Psoas muscle (tissue), 8 donors: Measurements from ENCODE around the gene PLA2G4C. TPM values are rescaled to one million over a fixed set of nuclear protein-coding genes. Genes with fewer than 3 reads are reported as not detected.

Source experiments
- ATAC-seq, 4 donors: fragments of 200-7000 bp; cut with Tn5 transposase; one replicate each; pipeline ENCODE4 v1.9.1; 2020; ENCODE audit warnings: moderate library complexity in 3 of 4, mild to moderate bottlenecking in 2 of 4
- DNase-seq, 2 donors: peaks; one replicate each; pipeline ENCODE4 v3.0.0-alpha.2; 2020
- H3K27ac ChIP-seq: fragments of 200-600 bp; one replicate; pipeline ENCODE4 v1.8.0; 2022
- H3K27me3 ChIP-seq, 3 donors: fragments of 200-600 bp in 1 of 3; one replicate each; pipeline versions ENCODE4 v1.6.1 to v1.8.0; 2013 to 2022; ENCODE audit warnings: low read length in 2 of 3, mild to moderate bottlenecking in 2 of 3, moderate library complexity in 1 of 3; ENCODE audit not compliant: insufficient read depth in 3 of 3
- H3K36me3 ChIP-seq, 2 donors: fragments of 200-600 bp in 1 of 2; one replicate each; pipeline versions ENCODE4 v1.6.1 to v1.8.0; 2013 to 2022; ENCODE audit warnings: low read depth in 1 of 2, mild to moderate bottlenecking in 1 of 2, moderate library complexity in 1 of 2; ENCODE audit not compliant: insufficient read depth in 1 of 2
- H3K4me1 ChIP-seq: fragments of 200-600 bp; one replicate; pipeline ENCODE4 v1.8.0; 2022
- H3K4me3 ChIP-seq: fragments of 200-600 bp; one replicate; pipeline ENCODE4 v1.8.0; 2022; ENCODE audit warnings: mild to moderate bottlenecking
- H3K9me3 ChIP-seq: fragments of 200-600 bp; one replicate; pipeline ENCODE4 v1.8.0; 2022
- CTCF ChIP-seq: fragments of 200-600 bp; IDR thresholded peaks from one replicate; pipeline ENCODE4 v1.8.0; 2022; ENCODE audit warnings: antibody characterized with exemption
- WGBS, 3 donors: extraction: QIAGEN DNeasy Blood & Tissue Kit; methylation state at CpG; one replicate each; pipeline versions ENCODE4 v1.1.6 to v1.1.7; 2013; 5-methylcytosine and 5-hydroxymethylcytosine counted together
- intact Hi-C, 2 donors: fragments of 100-400 bp; cut with DNase I; formaldehyde crosslinking; loops; one replicate each; pipeline versions ENCODE4 v1.11.0 to v1.14.2; 2022
- polyA plus RNA-seq, 3 donors: library from polyadenylated mRNA; stranded (reverse); fragments of 200-250 nt; gene quantifications; one replicate each; pipeline ENCODE4 v1.2.3, GENCODE V29; 2013
- total RNA-seq, 4 donors: library from RNA; stranded (reverse); fragmentation: NEBNext Ultra II Directional in 2 of 4; extraction: Animal tissue kit (Norgen Biotek cat#: 25700) in 2 of 4; gene quantifications; one replicate each; pipeline versions ENCODE4 v1.2.1 to v1.2.4, GENCODE V29; 2021 to 2023
- donor health status: healthy with polysubstance abuse.
- donor health status: DM: no; HTN: no; CAD: no; lungs with moderate emphysema.
- donor health status: Bipolar disorder and iron deficiency.
- donor health status: healthy.
- donor health status: DM: yes; HTN: yes; CAD: no.
- donor health status: DM: no; HTN: no; CAD: no.
- donor health status: DM: no; HTN: no; CAD: no.
- donor health status: DM: yes; HTN: yes; CAD: no.

The PLA2G4C gene
- total and polyA plus RNA-seq, 7 donors = 11.8 to 114 (median 34.2) TPM

DNA sequence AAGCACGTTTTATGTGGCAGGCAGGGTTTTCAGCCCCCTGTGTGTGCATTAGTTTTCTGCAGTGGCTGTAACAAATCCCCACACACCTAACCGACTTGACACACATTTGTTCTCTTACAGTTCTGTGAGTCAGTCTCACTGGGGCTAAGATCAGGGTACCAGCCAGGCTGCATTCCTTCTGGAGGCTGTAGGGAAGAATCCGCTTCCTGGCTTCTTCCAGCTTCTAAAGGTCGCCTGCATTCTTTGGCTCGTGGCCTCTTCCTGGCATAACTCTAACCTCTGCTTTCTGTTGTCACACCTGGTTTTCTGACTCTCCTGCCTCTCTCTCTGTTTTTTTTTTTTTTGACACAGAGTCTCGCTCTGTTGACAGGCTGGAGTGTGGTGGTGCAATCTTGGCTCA lies 109.8 kb downstream of the PLA2G4C start:
- DNase-seq = no peak
- 74 to 83% (median 78%) methylated on average over 6 of the region's 6 CpGs for WGBS, 3 donors
- Histone ChIP-seq H3K36me3 (no peaks in the 10 kb centered on the region), H3K27me3 (peaks cover 0 to 16% (median 0%) of the 10 kb centered on the region in 3 donors), H3K4me3 (no peak overlapping the region), H3K4me1 (no peaks in the 10 kb centered on the region), H3K27ac (no peak overlapping the region), H3K9me3 (no peaks in the 10 kb centered on the region)
- TF ChIP-seq CTCF = no peak
- no peak for ATAC-seq
- intact Hi-C loops = no loop called here

DNA sequence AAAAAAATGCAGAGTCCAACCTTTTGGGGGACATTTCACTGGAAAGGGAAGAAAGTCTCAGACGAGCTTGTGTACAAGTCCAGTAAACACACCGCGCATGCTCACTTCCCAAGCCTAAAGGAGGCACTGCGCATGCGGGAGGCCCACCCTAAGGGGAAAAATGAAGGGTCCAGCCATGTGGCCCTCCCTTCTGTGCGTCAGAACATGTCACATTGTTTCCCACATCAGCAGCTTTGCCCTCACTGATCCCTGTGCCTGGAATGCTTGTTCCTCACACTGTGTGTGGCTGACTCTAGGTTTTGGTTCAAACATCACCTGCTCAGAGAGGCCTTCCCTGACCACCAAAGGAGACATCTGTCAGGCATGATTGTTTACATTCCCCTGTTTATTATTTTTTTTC lies 111.8 kb downstream of the PLA2G4C start:
- no peak overlapping the region for H3K4me3 ChIP-seq
- intact Hi-C loops = no loop called here
- H3K27ac ChIP-seq = no peak overlapping the region
- 82 to 90% (median 86%) methylated on average over 6 of the region's 6 CpGs for WGBS, 3 donors
- no peak for TF ChIP-seq CTCF
- no peaks in the 10 kb centered on the region for H3K4me1 ChIP-seq
- no peaks in the 10 kb centered on the region for H3K9me3 ChIP-seq
- H3K27me3 ChIP-seq = peaks cover 0 to 12% (median 0%) of the 10 kb centered on the region in 3 donors
- no peaks in the 10 kb centered on the region for H3K36me3 ChIP-seq
- no peak for ATAC-seq
- no peak for DNase-seq

Other genes starting within 250 kb of the PLA2G4C start
- gene SULT2A1, start 224.5 kb downstream of the PLA2G4C start, total RNA-seq = not detected
- not detected for gene SULT2A1, start 224.5 kb downstream of the PLA2G4C start, polyA plus RNA-seq
- gene BSPH1, start 118.6 kb downstream of the PLA2G4C start, total RNA-seq = not detected
- gene BSPH1, start 118.6 kb downstream of the PLA2G4C start, polyA plus RNA-seq = not detected
- not detected for gene ELSPBP1, start 116.2 kb downstream of the PLA2G4C start, total RNA-seq
- gene ELSPBP1, start 116.2 kb downstream of the PLA2G4C start, polyA plus RNA-seq = not detected
- gene CABP5, start 66.7 kb downstream of the PLA2G4C start, total RNA-seq = under 1 TPM in 1 of 4 donors, not detected in 3; 0.18 TPM
- not detected for gene CABP5, start 66.7 kb downstream of the PLA2G4C start, polyA plus RNA-seq
- 1 to 10 TPM; 2.6 to 4.9 (median 3.1) TPM for gene LIG1, start 59.5 kb upstream of the PLA2G4C start, total RNA-seq
- 1 to 10 TPM; 3.3 to 5.2 (median 3.4) TPM for gene LIG1, start 59.5 kb upstream of the PLA2G4C start, polyA plus RNA-seq
- 1 to 10 TPM; 4.3 to 8.0 (median 5.7) TPM for gene ZSWIM9, start 59.9 kb upstream of the PLA2G4C start, total RNA-seq
- 10 to 100 TPM in 1 of 3 donors, 1 to 10 TPM in 2; 3.0 to 10.5 (median 4.7) TPM for gene ZSWIM9, start 59.9 kb upstream of the PLA2G4C start, polyA plus RNA-seq
- 10 to 100 TPM; 21.8 to 36.2 (median 31.2) TPM for gene CARD8, start 145.1 kb upstream of the PLA2G4C start, total RNA-seq
- 10 to 100 TPM; 15.7 to 26.0 (median 21.2) TPM for gene CARD8, start 145.1 kb upstream of the PLA2G4C start, polyA plus RNA-seq
- gene ZNF114, start 159.3 kb upstream of the PLA2G4C start, total RNA-seq = under 1 TPM in 1 of 4 donors, not detected in 3; 0.20 TPM
- under 1 TPM; 0.04 to 0.13 (median 0.05) TPM for gene ZNF114, start 159.3 kb upstream of the PLA2G4C start, polyA plus RNA-seq
- 10 to 100 TPM in 3 of 4 donors, 1 to 10 TPM in 1; 8.9 to 15.2 (median 14.1) TPM for gene EMP3, start 214.7 kb upstream of the PLA2G4C start, total RNA-seq
- gene EMP3, start 214.7 kb upstream of the PLA2G4C start, polyA plus RNA-seq = 10 to 100 TPM in 2 of 3 donors, 1 to 10 TPM in 1; 8.9 to 13.7 (median 13.6) TPM